ENCODE results near the gene PARD3B.

GRCh38 chr2:204634564-204634963 is 89.3 kb downstream of the PARD3B start:
- TF ChIP-seq POLR2AphosphoS5 (IDR thresholded peaks at IDR 0.05; ENCODE audit: low read depth) (no peak), REST (IDR thresholded peaks at IDR 0.05; ENCODE audit: insufficient replicate concordance, low read depth) (no peak), CTCF (IDR thresholded peaks at IDR 0.05; ENCODE audit: insufficient read depth, low read length) (no peak)
